ENCODE data around the gene AKR1C1.
"Not testable (repeated sequence)": the region's sequence is repeated elsewhere in the genome, so short reads cannot be mapped to it uniquely, and the experiment has no call there.

AKR1C1 gene

GRCh38 chr10:4931587-4931986 lies 31.6 kb upstream of the AKR1C1 start:
- TF ChIP-seq CTCF (IDR thresholded peaks at IDR 0.05; ENCODE audit: unreplicated experiment in 3 of 3), result no peak
- Mint-ChIP-seq H3K4me1 (no peaks in the 10 kb centered on the region), H3K4me3 (no peak overlapping the region), H3K27ac (no peak overlapping the region), H3K9me3 (peaks cover 28% of the 10 kb centered on the region), H3K27me3 (ENCODE audit: low read depth) (peaks cover 8% of the 10 kb centered on the region), H3K36me3 (ENCODE audit: low read depth) (no peaks in the 10 kb centered on the region)

GRCh38 chr10:4934391-4934987 lies 28.7 kb upstream of the AKR1C1 start:
- peaks cover 19% of the 10 kb centered on the region for H3K9me3 Mint-ChIP-seq
- no peak for TF ChIP-seq CTCF (IDR thresholded peaks at IDR 0.05; ENCODE audit: unreplicated experiment in 3 of 3)
- peaks cover 5% of the 10 kb centered on the region for H3K27me3 Mint-ChIP-seq (ENCODE audit: low read depth)
- H3K4me1 Mint-ChIP-seq, result no peaks in the 10 kb centered on the region
- no peak overlapping the region for H3K27ac Mint-ChIP-seq
- no peak overlapping the region for H3K4me3 Mint-ChIP-seq
- H3K36me3 Mint-ChIP-seq (ENCODE audit: low read depth), result no peaks in the 10 kb centered on the region

GRCh38 chr10:4937346-4937745 lies 25.9 kb upstream of the AKR1C1 start:
- TF ChIP-seq CTCF (IDR thresholded peaks at IDR 0.05; ENCODE audit: unreplicated experiment in 3 of 3), result no peak
- H3K27me3 Mint-ChIP-seq (ENCODE audit: low read depth), result peaks cover 5% of the 10 kb centered on the region

GRCh38 chr10:4939224-4940072 lies 23.8 kb upstream of the AKR1C1 start:
- Mint-ChIP-seq H3K9me3 (peaks cover 13% of the 10 kb centered on the region), H3K4me3 (no peak overlapping the region), H3K4me1 (peaks cover 10% of the 10 kb centered on the region), H3K27me3 (ENCODE audit: low read depth) (peaks cover 5% of the 10 kb centered on the region), H3K36me3 (ENCODE audit: low read depth) (no peaks in the 10 kb centered on the region), H3K27ac (no peak overlapping the region)
- TF ChIP-seq CTCF (IDR thresholded peaks at IDR 0.05; ENCODE audit: unreplicated experiment in 3 of 3), result no peak

More at GRCh38 chr10:4937346-4937745, 25.9 kb upstream of the AKR1C1 start:
- H3K36me3 Mint-ChIP-seq (ENCODE audit: low read depth), result no peaks in the 10 kb centered on the region
- peaks cover 13% of the 10 kb centered on the region for H3K9me3 Mint-ChIP-seq
- H3K4me3 Mint-ChIP-seq, result no peak overlapping the region
- no peaks in the 10 kb centered on the region for H3K4me1 Mint-ChIP-seq
- H3K27ac Mint-ChIP-seq, result no peak overlapping the region

- H3K36me3 Mint-ChIP-seq (ENCODE audit: low read depth); H3K27me3 Mint-ChIP-seq (ENCODE audit: low read depth); H3K27ac Mint-ChIP-seq; H3K4me3 Mint-ChIP-seq: not testable (repeated sequence)
- peaks cover 15% of the 10 kb centered on the region for H3K4me1 Mint-ChIP-seq
- H3K9me3 Mint-ChIP-seq, result peaks cover 13% of the 10 kb centered on the region
These were observed 23.2 kb upstream of the AKR1C1 start for GRCh38 chr10:4940073-4940428.

- peaks cover 15% of the 10 kb centered on the region for H3K4me1 Mint-ChIP-seq
- H3K36me3 Mint-ChIP-seq (ENCODE audit: low read depth); H3K27me3 Mint-ChIP-seq (ENCODE audit: low read depth); H3K27ac Mint-ChIP-seq; H3K4me3 Mint-ChIP-seq; H3K9me3 Mint-ChIP-seq: not testable (repeated sequence)
These were observed 22.3 kb upstream of the AKR1C1 start for GRCh38 chr10:4940909-4941308.
